Right ventricle myocardium inferior (tissue), 1 donor: ENCODE data around the gene IFT122. TPM values are rescaled to one million over a fixed set of nuclear protein-coding genes. Genes with fewer than 3 reads are reported as not detected.
"Not testable (repeated sequence)": the region's sequence is repeated elsewhere in the genome, so short reads cannot be mapped to it uniquely, and the experiment has no call there.

Experiments used
- ATAC-seq: fragments of 200-7000 bp; cut with Tn5 transposase; one replicate; pipeline ENCODE4 v1.9.1; 2020; ENCODE audit warnings: mild to moderate bottlenecking, moderate library complexity
- DNase-seq: peaks from one replicate; pipeline ENCODE4 v3.0.0; 2021; ENCODE audit errors: missing footprints
- intact Hi-C: fragments of 100-400 bp; cut with DNase I; formaldehyde crosslinking; loops from one replicate; pipeline ENCODE4 v1.11.0; 2022
- total RNA-seq: library from RNA; stranded (reverse); fragmentation: NEBNext Ultra II Directional; extraction: Animal tissue kit (Norgen Biotek cat#: 25700); gene quantifications from one replicate; pipeline ENCODE4 v1.2.1, GENCODE V29; 2021
- donor health status: DM: no; HTN: yes; CAD: no; lungs with severe emphysema.

The IFT122 gene
- total RNA-seq, 1 donor from 2014 or later: 19.7 TPM

- ATAC-seq, DNase-seq, intact Hi-C loops: not testable (repeated sequence)
These were observed 45.1 kb downstream of the IFT122 start for GRCh38 chr3:129485146-129485545.

DNA sequence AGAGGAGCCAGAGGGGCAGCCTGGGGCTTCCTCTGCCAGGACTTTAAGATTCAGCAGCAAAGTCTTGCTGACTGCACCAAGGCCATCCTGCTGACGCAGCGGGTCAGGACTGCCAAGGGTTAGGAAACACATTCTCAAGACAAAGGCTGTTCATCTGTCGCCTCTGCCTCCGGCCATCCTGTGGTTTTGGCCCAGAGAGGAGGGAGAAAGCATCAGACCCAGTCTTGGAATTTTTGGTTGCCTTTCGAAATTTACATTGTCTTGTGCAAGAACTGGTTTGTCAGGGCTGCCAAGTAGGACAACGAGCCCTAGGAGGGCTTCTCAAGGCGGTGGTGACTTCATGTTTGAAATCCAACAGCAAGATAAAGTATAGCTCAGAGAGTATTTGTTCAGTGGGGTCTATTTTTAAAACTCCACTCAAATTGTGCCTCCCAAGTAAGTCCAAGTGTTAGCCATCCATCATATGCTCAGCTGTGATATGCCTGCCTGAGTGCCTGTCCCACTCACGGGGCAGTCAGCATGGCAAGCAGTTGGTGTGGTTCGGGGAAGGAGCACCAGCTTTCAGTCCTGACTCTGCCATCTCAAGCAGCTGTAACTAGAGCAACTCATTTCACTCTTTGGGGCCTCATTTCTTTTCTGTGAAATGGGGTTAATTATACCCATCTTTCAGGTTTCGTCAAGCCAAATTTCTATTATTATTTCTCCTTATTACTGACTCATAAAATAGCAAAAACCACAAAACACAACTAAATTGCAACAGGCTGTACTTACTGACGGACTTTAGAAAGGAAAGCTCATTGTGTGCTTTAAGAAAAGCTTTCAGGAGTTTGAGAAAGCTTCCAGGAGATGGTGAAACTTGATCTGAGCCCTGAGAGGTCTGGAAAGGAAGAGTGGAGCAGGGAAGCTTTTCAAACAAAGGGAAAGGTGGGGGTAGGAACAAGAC is 46.0 kb downstream of the IFT122 start:
- ATAC-seq (peak; percentile 45), DNase-seq (peak; percentile 91)

GRCh38 chr3:129486664-129487035 is 46.6 kb downstream of the IFT122 start:
- ATAC-seq: no peak
- intact Hi-C loops: no loop called here
- no peak for DNase-seq

More for the DNA sequence above, 46.0 kb downstream of the IFT122 start:
- intact Hi-C loops: no loop called here

- intact Hi-C loops: no loop called here
- no peak for ATAC-seq
- DNase-seq: no peak
These were observed 47.3 kb downstream of the IFT122 start for GRCh38 chr3:129487183-129487867.

- intact Hi-C loops, DNase-seq, ATAC-seq: not testable (repeated sequence)
These were observed 47.9 kb downstream of the IFT122 start for GRCh38 chr3:129487868-129488335.

DNA sequence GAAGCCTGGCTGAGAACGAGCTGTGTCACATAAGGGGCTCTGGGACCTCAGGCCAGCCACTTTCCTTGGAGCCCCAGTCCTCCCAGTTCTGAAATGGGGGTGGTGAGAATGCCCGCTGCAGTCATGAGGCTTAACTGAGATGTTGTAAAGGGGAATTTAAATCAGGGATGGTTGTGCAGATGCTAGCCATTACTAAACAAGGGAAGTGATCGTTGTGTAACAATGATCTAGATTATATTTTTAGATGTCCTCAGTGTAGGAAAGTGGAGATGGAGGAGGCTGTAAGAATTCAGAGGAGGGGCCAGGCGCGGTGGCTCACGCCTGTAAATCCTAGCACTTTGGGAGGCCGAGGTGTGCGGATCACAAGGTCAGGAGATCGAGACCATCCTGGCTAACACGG is 49.2 kb downstream of the IFT122 start:
- intact Hi-C loops: not testable (repeated sequence)

DNA sequence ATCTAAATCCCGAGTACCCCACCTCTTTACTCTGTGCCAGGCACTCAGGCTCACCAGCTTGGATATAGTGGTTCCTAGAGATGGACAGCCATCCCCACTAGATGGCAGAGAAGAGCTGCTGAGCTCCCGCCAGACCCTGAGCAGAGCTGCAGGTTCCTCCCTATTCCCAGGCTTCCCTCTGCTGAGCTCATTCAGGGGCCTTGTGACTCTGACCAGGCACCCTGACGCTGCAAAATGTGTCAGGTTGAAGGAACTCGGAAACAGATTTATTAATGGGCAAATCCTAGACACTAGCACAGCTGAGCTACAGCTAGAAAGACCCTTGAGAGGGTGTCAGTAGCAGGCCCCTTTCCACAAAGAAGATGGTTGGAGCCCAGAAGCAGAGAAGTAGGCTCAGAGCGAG is 50.2 kb downstream of the IFT122 start:
- DNase-seq (peak; percentile 85), ATAC-seq (peak; percentile 95)
- intact Hi-C loops: loop anchor here (1.0 to 5.0 kb wide), 4 partner anchors 117 to 442 kb away; partner anchors contain the start of gene PLXND1

More for the DNA sequence above, 49.2 kb downstream of the IFT122 start:
- not testable (repeated sequence) for DNase-seq, ATAC-seq

GRCh38 chr3:129491077-129491476 is 51.1 kb downstream of the IFT122 start:
- intact Hi-C loops: loop anchor here (2.0 to 5.0 kb wide), 3 partner anchors 116 to 441 kb away; partner anchors contain the start of gene PLXND1
- DNase-seq, ATAC-seq: not testable (repeated sequence)

DNA sequence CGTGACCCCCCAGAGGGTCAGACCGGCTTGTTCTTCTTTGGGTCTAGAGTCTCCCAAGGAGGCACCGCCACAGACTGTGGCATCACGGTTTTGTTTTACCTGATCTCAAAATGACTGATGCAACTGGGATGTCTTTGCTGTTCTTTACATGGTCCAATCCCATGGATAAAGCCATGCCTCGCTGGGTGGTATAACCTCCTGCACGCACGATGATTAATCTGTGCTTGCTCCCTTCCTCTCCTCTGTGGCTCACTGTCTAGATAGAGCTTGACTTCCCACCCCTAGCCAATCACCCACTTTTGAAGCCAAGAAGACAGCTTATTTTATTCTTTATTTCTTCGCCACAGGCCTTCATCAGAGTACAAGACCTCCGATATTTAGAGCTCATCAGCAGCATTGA is 51.8 kb downstream of the IFT122 start:
- intact Hi-C loops: loop anchor here (2.0 to 5.0 kb wide), 3 partner anchors 116 to 441 kb away; partner anchors contain the start of gene PLXND1
- DNase-seq (no peak), ATAC-seq (no peak)

- intact Hi-C loops: loop anchor here (5.0 kb wide), 2 partner anchors 115 to 440 kb away; partner anchors contain the start of gene PLXND1
- ATAC-seq: no peak
- DNase-seq: no peak
These were observed 52.7 kb downstream of the IFT122 start for GRCh38 chr3:129492691-129493090.

GRCh38 chr3:129493206-129493605 is 53.2 kb downstream of the IFT122 start:
- ATAC-seq: no peak

GRCh38 chr3:129494499-129494898 is 54.5 kb downstream of the IFT122 start:
- DNase-seq, ATAC-seq: not testable (repeated sequence)
- intact Hi-C loops: loop anchor here (5.0 kb wide), 2 partner anchors 113 to 438 kb away; partner anchors contain the start of gene PLXND1

More at GRCh38 chr3:129493206-129493605, 53.2 kb downstream of the IFT122 start:
- DNase-seq: no peak
- intact Hi-C loops: loop anchor here (5.0 kb wide), 2 partner anchors 114 to 439 kb away; partner anchors contain the start of gene PLXND1

DNA sequence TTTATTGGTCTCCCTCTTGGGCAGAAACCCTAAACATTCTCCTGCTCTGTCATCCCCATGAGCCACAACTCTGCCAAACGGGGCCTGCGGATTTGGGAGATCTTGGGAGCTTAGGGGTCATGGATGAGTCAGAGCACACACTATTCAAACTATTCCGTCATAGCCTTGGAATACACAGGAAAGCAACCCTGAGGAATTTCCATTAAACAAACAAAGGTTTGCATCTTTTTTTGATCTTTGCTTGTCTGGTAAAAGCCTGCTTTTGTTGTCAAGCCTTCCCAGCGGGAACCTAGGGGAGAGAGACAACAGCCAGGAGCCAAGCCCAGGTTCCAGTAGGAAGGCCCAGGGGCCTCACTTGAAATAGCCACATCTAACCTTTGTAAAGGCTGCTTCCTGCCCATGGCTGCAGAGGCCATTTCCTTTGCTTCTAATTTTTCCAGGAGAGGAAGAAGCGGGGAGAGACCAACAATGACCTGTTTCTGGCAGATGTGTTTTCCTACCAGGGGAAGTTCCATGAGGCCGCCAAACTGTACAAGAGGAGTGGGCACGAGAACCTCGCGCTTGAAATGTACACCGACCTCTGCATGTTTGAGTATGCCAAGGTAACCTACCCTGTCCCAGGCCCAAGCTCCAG is 55.1 kb downstream of the IFT122 start:
- intact Hi-C loops, DNase-seq, ATAC-seq: not testable (repeated sequence)

GRCh38 chr3:129497876-129498275 is 57.9 kb downstream of the IFT122 start:
- DNase-seq, intact Hi-C loops: not testable (repeated sequence)
- peak; percentile 43 for ATAC-seq

GRCh38 chr3:129498603-129499488 is 58.8 kb downstream of the IFT122 start:
- intact Hi-C loops, DNase-seq, ATAC-seq: not testable (repeated sequence)

- not testable (repeated sequence) for DNase-seq
- ATAC-seq: peak; percentile 30
- intact Hi-C loops: loop anchor here (2.0 kb wide), 1 partner anchor 61 kb away; no protein-coding TSS in a partner anchor
These were observed 59.7 kb downstream of the IFT122 start for GRCh38 chr3:129499604-129500333.

GRCh38 chr3:129500334-129500658 is 60.3 kb downstream of the IFT122 start:
- ATAC-seq: no peak
- intact Hi-C loops: loop anchor here (2.0 kb wide), 1 partner anchor 61 kb away; no protein-coding TSS in a partner anchor
- DNase-seq: no peak
